ENCODE measurements around the gene GPATCH2L. TPM values are rescaled to one million over a fixed set of nuclear protein-coding genes. Genes with fewer than 3 reads are reported as not detected.

GPATCH2L gene
- total RNA-seq, 4 donors from 2014 or later = 47.6 to 230 (median 85.0) TPM

- DNase-seq = no peak
- Histone ChIP-seq H3K27me3 (no peaks in the 10 kb centered on the region), H3K36me3 (peaks cover 0 to 2% of the 10 kb centered on the region in 2 donors), H3K27ac (no peak overlapping the region), H3K4me3 (no peak overlapping the region), H3K4me1 (no peaks in the 10 kb centered on the region), H3K9me3 (no peaks in the 10 kb centered on the region)
- intact Hi-C loops (cut with DNase I; ENCODE audit: low total_unique reads) = no loop called here
- TF ChIP-seq CTCF (IDR thresholded peaks at IDR 0.05) (no peak), POLR2A (IDR thresholded peaks at IDR 0.05) (no peak)
These were observed 49.4 kb downstream of the GPATCH2L start for GRCh38 chr14:76201162-76201561.

- no peaks in the 10 kb centered on the region for H3K27me3 ChIP-seq
- DNase-seq = peak; percentile 50 to 55
- TF ChIP-seq POLR2A (IDR thresholded peaks at IDR 0.05) = no peak
- no peak for TF ChIP-seq CTCF (IDR thresholded peaks at IDR 0.05)
- no peaks in the 10 kb centered on the region for H3K4me1 ChIP-seq
- peak overlapping the region in 1 of 2 donors; percentile 7 for H3K27ac ChIP-seq
- no peak overlapping the region for H3K4me3 ChIP-seq
- peaks cover 0 to 2% of the 10 kb centered on the region in 2 donors for H3K36me3 ChIP-seq
- intact Hi-C loops (cut with DNase I; ENCODE audit: low total_unique reads) = no loop called here
- H3K9me3 ChIP-seq = no peaks in the 10 kb centered on the region
These were observed 51.6 kb downstream of the GPATCH2L start for GRCh38 chr14:76203086-76204001.

- Histone ChIP-seq H3K4me3 (no peak overlapping the region), H3K27me3 (no peaks in the 10 kb centered on the region), H3K9me3 (no peaks in the 10 kb centered on the region), H3K36me3 (no peaks in the 10 kb centered on the region), H3K4me1 (no peaks in the 10 kb centered on the region), H3K27ac (peak overlapping the region in 1 of 2 donors; percentile 25)
- intact Hi-C loops (cut with DNase I; ENCODE audit: low total_unique reads) = no loop called here
- no peak for DNase-seq
- TF ChIP-seq CTCF (IDR thresholded peaks at IDR 0.05) (no peak), POLR2A (IDR thresholded peaks at IDR 0.05) (no peak)
These were observed 52.9 kb downstream of the GPATCH2L start for GRCh38 chr14:76204461-76205230.

GRCh38 chr14:76205708-76206107 is 54.0 kb downstream of the GPATCH2L start:
- no peak for DNase-seq
- H3K27me3 ChIP-seq = no peaks in the 10 kb centered on the region
- H3K36me3 ChIP-seq = no peaks in the 10 kb centered on the region
- no peaks in the 10 kb centered on the region for H3K4me1 ChIP-seq
- intact Hi-C loops (cut with DNase I; ENCODE audit: low total_unique reads) = no loop called here
- no peak overlapping the region for H3K27ac ChIP-seq
- H3K9me3 ChIP-seq = no peaks in the 10 kb centered on the region
- TF ChIP-seq POLR2A (IDR thresholded peaks at IDR 0.05) (no peak), CTCF (IDR thresholded peaks at IDR 0.05) (no peak)
- H3K4me3 ChIP-seq = no peak overlapping the region

DNA sequence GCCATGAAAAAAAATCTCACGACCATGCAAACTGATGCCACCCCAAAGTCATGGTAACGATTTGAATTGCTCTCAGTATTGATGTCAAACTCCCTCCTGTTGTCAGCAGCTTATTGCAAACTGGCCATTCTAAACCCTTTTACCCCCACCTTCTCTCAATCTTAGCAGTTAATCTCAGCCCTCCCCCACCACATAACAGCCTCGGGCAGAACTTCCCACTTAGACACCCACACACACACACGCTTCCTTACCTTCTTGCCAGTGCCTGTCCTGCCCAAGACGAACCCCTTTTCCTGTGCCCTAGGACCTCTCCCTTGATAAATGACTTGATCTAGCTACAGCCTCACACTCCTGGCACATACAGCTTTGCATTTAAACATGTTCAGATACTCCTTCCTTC is 56.6 kb downstream of the GPATCH2L start:
- Histone ChIP-seq H3K4me3 (no peak overlapping the region), H3K9me3 (no peaks in the 10 kb centered on the region), H3K27me3 (no peaks in the 10 kb centered on the region), H3K36me3 (no peaks in the 10 kb centered on the region), H3K27ac (no peak overlapping the region), H3K4me1 (no peaks in the 10 kb centered on the region)
- no peak for DNase-seq
- no peak for TF ChIP-seq POLR2A (IDR thresholded peaks at IDR 0.05)
- no peak for TF ChIP-seq CTCF (IDR thresholded peaks at IDR 0.05)
- intact Hi-C loops (cut with DNase I; ENCODE audit: low total_unique reads) = no loop called here

Data from uterus (tissue), 4 donors.